GM23248 (cell line): ENCODE data around the gene ANKS1B.

Experiments
- EZH2 ChIP-seq: fragments of 200-600 bp; sonication (generic); IDR thresholded peaks from 2 replicates; pipeline ENCODE4 v1.6.1; 2018; ENCODE audit warnings: antibody characterized with exemption, mild to moderate bottlenecking; ENCODE audit not compliant: insufficient read depth, poor library complexity, severe bottlenecking
- EZH2phosphoT487 ChIP-seq: fragments of 200-600 bp; sonication (generic); IDR thresholded peaks from 2 replicates; pipeline ENCODE4 v1.6.1; 2018; ENCODE audit warnings: antibody characterized with exemption, moderate library complexity, mild to moderate bottlenecking, low read depth; ENCODE audit not compliant: insufficient read depth

DNA sequence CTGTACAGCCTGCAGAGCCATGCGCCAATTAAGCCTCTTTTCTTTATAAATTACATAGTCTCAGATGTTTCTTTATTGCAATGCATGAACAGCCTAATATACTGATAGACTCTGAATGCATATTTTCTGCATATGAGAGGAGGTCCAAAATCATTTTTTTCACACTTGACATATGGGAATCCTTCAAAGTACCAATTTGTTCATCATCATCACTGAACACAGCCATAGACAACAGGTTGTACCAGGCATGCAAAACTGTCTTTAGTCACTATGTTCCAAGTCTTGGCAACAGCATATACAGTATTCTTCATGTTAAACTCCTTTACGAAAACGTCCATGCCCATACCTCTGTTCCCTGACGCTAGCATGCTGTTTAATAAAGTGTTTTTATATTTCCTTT, 807.9 kb downstream of the ANKS1B start:
- TF ChIP-seq EZH2phosphoT487, result no peak
- TF ChIP-seq EZH2, result no peak
